ENCODE data around the gene SFXN5. TPM values are rescaled to one million over a fixed set of nuclear protein-coding genes. Genes with fewer than 3 reads are reported as not detected.

The SFXN5 gene
- total RNA-seq, 3 donors from 2014 or later (not counting 1 experiment from before 2014, with no cell fraction given): 15.3 to 22.3 (median 19.8) TPM

DNA sequence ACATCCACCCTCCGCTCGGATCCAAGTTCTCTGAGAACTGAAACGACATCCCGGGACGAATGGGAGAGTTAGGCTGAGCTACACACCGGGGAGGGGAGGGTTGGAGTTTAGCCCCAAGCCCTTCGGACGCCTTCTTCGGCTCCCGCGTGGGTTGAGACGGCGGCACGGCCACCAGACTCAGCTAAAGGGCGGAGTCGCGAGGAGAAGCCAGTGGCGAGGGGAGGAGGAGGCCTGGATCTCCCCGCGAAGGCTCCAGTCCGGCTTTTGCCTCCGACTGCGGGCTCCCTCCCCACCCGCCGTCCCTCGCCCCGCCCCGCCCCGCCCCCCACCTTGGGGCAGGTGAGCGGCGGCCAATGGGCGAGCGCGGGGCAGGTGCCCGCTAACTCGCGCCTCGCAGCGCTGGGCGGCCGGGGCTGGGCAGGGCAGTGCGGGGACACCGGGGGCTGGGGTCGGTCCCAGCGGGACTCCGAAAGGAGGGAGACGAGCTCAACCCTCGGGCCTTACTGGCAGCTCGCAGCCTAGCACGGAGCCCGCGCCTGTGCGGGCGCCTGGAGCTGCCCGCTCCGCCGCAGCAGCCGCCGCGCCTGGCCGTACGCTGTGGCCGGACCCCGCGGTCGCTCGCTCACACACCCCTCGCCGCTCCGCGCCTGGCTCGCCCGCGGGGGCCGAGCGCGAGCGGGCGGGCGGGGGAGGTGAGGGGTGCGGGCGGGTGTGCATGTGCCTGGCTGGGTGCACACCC, 154.2 kb downstream of the SFXN5 start, which contains the start of gene EMX1:
EMX1 (plus strand) TSS at position 382 of the 739 bp plus-strand sequence; CDS start at position 716, 334 bp downstream.
- Mint-ChIP-seq H3K4me3 (peak within 1 kb of the TSS; percentile 86), H3K27ac (peak within 1 kb of the TSS in 1 of 2 donors; percentile 39), H3K36me3 (no peaks in the 10 kb centered on the region), H3K4me1 (peaks cover 6 to 47% of the 10 kb centered on the region in 2 donors), H3K27me3 (ENCODE audit: low read depth in 2 of 2) (peaks cover 52 to 67% of the 10 kb centered on the region in 2 donors), H3K9me3 (no peaks in the 10 kb centered on the region)
- no peak within 1 kb of the TSS for H3K27ac ChIP-seq (ENCODE audit: low read length)
- WGBS (ENCODE audit: insufficient coverage): 1% methylated on average over 81 of the region's 82 CpGs
- H3K36me3 ChIP-seq (ENCODE audit: control insufficient read depth, insufficient read depth, low read length): no peaks in the 10 kb centered on the region
- intact Hi-C loops (cut with micrococcal nuclease): no loop called here
- TF ChIP-seq, protein P1, sequence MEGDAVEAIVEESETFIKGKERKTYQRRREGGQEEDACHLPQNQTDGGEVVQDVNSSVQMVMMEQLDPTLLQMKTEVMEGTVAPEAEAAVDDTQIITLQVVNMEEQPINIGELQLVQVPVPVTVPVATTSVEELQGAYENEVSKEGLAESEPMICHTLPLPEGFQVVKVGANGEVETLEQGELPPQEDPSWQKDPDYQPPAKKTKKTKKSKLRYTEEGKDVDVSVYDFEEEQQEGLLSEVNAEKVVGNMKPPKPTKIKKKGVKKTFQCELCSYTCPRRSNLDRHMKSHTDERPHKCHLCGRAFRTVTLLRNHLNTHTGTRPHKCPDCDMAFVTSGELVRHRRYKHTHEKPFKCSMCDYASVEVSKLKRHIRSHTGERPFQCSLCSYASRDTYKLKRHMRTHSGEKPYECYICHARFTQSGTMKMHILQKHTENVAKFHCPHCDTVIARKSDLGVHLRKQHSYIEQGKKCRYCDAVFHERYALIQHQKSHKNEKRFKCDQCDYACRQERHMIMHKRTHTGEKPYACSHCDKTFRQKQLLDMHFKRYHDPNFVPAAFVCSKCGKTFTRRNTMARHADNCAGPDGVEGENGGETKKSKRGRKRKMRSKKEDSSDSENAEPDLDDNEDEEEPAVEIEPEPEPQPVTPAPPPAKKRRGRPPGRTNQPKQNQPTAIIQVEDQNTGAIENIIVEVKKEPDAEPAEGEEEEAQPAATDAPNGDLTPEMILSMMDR (IDR thresholded peaks at IDR 0.05): no peak
- DNase-seq: peak in 1 of 2 donors; percentile 60
- ATAC-seq: peak; percentile 41 to 54 (median 54)
- peaks cover 79% of the 10 kb centered on the region for H3K27me3 ChIP-seq (ENCODE audit: control insufficient read depth, insufficient read depth, low read length)
- H3K9me3 ChIP-seq (ENCODE audit: control insufficient read depth, insufficient read depth, low read length): no peaks in the 10 kb centered on the region
- H3K4me3 ChIP-seq (ENCODE audit: low read length): peak within 1 kb of the TSS; percentile 32
- H3K4me1 ChIP-seq (ENCODE audit: control insufficient read depth, insufficient read depth, low read length): peaks cover 46% of the 10 kb centered on the region

DNA sequence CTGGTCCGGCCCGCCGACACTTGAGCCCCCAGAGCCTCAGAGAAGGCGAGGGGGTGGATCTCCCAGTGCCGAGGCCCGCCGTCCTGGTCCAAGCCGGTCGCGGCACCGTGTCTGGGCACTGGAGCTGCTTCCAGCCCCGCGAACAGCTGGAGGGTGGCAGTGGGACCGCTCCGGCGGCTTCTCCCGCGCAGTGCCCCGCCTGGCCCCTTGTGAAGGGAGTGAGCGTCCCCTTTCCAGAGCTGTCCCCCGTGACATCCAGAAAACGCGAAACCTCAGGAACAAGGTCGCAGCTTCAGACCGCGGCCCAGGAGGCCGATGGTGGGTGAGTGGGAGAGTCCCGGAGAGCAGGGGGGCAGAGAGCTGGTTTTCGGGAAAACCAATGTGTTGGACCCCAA, 154.8 kb downstream of the SFXN5 start:
- H3K9me3 ChIP-seq (ENCODE audit: control insufficient read depth, insufficient read depth, low read length): no peaks in the 10 kb centered on the region
- H3K4me1 Mint-ChIP-seq: peaks cover 6 to 47% of the 10 kb centered on the region in 2 donors

DNA sequence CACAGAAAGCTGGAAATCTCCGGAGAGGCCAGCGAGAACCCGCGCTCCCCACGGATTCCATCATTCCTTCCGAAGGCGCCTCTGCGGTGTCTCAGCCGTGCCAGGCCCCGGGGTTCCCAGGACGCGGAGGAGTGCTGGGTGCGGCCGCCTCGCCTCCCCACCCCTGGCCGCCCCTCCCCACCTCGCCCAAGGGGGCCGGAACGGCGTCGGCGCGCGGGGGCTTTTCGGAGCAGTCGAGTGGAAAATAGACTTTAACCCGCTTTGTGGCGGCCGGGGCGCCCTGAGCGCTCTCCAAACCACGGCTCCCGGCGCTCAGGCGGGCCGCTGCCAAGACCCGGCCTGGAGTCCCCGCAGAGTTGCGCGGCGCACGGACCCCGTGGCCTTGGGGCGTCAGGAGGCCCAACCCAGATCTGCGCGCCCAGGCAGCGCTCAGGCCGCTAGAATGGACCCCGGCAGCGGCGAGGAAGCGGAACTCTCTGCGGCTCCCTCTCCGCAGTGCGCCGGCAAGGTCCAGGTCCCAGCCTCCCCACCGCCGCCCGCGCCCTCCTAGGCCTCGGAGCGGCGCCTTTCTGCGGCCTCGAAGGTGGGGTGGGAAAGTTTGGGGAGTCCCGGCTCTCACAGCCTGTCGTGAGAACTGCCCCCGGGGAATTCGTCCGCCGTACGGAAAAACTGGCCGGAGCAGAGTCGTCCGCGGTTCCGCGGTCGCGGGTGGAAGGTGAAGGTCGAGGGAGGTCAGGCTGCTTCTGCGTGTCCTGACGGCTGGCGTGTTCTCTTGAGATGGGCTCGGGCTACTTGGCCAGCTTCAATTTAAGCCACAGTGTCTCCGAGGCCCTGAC, 155.4 kb downstream of the SFXN5 start:
- peaks cover 52 to 66% of the 10 kb centered on the region in 2 donors for H3K27me3 Mint-ChIP-seq (ENCODE audit: low read depth in 2 of 2)
- peak overlapping the region in 1 of 2 donors; percentile 39 for H3K27ac Mint-ChIP-seq
- intact Hi-C loops (cut with micrococcal nuclease): no loop called here

More for the DNA sequence above, 154.8 kb downstream of the SFXN5 start:
- H3K9me3 Mint-ChIP-seq: no peaks in the 10 kb centered on the region
- Histone ChIP-seq H3K4me1 (ENCODE audit: control insufficient read depth, insufficient read depth, low read length) (peaks cover 46% of the 10 kb centered on the region), H3K36me3 (ENCODE audit: control insufficient read depth, insufficient read depth, low read length) (no peaks in the 10 kb centered on the region), H3K27ac (ENCODE audit: low read length) (no peak overlapping the region), H3K4me3 (ENCODE audit: low read length) (peak overlapping the region; percentile 32), H3K27me3 (ENCODE audit: control insufficient read depth, insufficient read depth, low read length) (peaks cover 79% of the 10 kb centered on the region)
- TF ChIP-seq, protein P1 (IDR thresholded peaks at IDR 0.05): no peak
- intact Hi-C loops (cut with micrococcal nuclease): no loop called here
- H3K4me3 Mint-ChIP-seq: peak overlapping the region; percentile 86
- DNase-seq (peak in 1 of 2 donors; percentile 16), ATAC-seq (peak in 1 of 3 donors; percentile 10)
- H3K27ac Mint-ChIP-seq: no peak overlapping the region
- WGBS (ENCODE audit: insufficient coverage): 3% methylated on average over 29 of the region's 29 CpGs
- H3K27me3 Mint-ChIP-seq (ENCODE audit: low read depth in 2 of 2): peaks cover 52 to 67% of the 10 kb centered on the region in 2 donors
- no peaks in the 10 kb centered on the region for H3K36me3 Mint-ChIP-seq

More for the DNA sequence above, 155.4 kb downstream of the SFXN5 start:
- WGBS (ENCODE audit: insufficient coverage): 1% methylated on average over 86 of the region's 86 CpGs
- H3K4me3 Mint-ChIP-seq: peak overlapping the region; percentile 86
- peak overlapping the region; percentile 32 for H3K4me3 ChIP-seq (ENCODE audit: low read length)
- H3K4me1 ChIP-seq (ENCODE audit: control insufficient read depth, insufficient read depth, low read length): peaks cover 46% of the 10 kb centered on the region
- TF ChIP-seq, protein P1 (IDR thresholded peaks at IDR 0.05): no peak
- H3K27me3 ChIP-seq (ENCODE audit: control insufficient read depth, insufficient read depth, low read length): peaks cover 74% of the 10 kb centered on the region
- ATAC-seq: peak; percentile 50 to 67 (median 58)
- H3K9me3 ChIP-seq (ENCODE audit: control insufficient read depth, insufficient read depth, low read length): no peaks in the 10 kb centered on the region
- no peaks in the 10 kb centered on the region for H3K36me3 ChIP-seq (ENCODE audit: control insufficient read depth, insufficient read depth, low read length)
- peaks cover 6 to 47% of the 10 kb centered on the region in 2 donors for H3K4me1 Mint-ChIP-seq
- H3K36me3 Mint-ChIP-seq: no peaks in the 10 kb centered on the region
- no peak overlapping the region for H3K27ac ChIP-seq (ENCODE audit: low read length)
- H3K9me3 Mint-ChIP-seq: no peaks in the 10 kb centered on the region
- peak in 1 of 2 donors; percentile 60 for DNase-seq
